ENCODE measurements around the gene MAPRE3.

GRCh38 chr2:27025281-27025800 is 54.9 kb downstream of the MAPRE3 start:
- TF ChIP-seq RORB (CRISPR knock-in tag; IDR thresholded peaks at IDR 0.05) (no peak), CTCF (IDR thresholded peaks at IDR 0.05) (no peak), NR2C2 (CRISPR knock-in tag; IDR thresholded peaks at IDR 0.05) (no peak), ZNF121 (CRISPR knock-in tag; IDR thresholded peaks at IDR 0.05) (no peak), USF2 (CRISPR knock-in tag; IDR thresholded peaks at IDR 0.05) (no peak), CDX4 (CRISPR knock-in tag; IDR thresholded peaks at IDR 0.05; ENCODE audit: borderline replicate concordance) (no peak), ESRRA (CRISPR knock-in tag; IDR thresholded peaks at IDR 0.05; ENCODE audit: borderline replicate concordance) (no peak), KAT7 (CRISPR knock-in tag; IDR thresholded peaks at IDR 0.05; ENCODE audit: borderline replicate concordance) (no peak), NFYB (CRISPR knock-in tag; conservative IDR thresholded peaks at IDR 0.05; ENCODE audit: low read depth) (no peak), ZNF317 (CRISPR knock-in tag; IDR thresholded peaks at IDR 0.05; ENCODE audit: borderline replicate concordance, low read depth) (no peak), CREM (CRISPR knock-in tag; IDR thresholded peaks at IDR 0.05) (no peak), PREB (CRISPR knock-in tag; IDR thresholded peaks at IDR 0.05; ENCODE audit: borderline replicate concordance) (no peak)

Data from WTC11 (cell line).